GM18507 (cell line): ENCODE data around the gene SMARCE1.
A peak's percentile ranks its signal among the peaks of the same experiment; 100 is the strongest.

Source experiments
- DNase-seq: peaks from one replicate; pipeline ENCODE4 v3.0.0; 2011; ENCODE audit warnings: low read depth; ENCODE audit not compliant: insufficient read length; ENCODE audit errors: extremely low spot score
- FAIRE-seq: peaks from 2 replicates; lab custom pipeline; 2011; peaks lifted over from hg19 to GRCh38; lab: Jason Lieb, UNC

Gene SMARCE1

DNA sequence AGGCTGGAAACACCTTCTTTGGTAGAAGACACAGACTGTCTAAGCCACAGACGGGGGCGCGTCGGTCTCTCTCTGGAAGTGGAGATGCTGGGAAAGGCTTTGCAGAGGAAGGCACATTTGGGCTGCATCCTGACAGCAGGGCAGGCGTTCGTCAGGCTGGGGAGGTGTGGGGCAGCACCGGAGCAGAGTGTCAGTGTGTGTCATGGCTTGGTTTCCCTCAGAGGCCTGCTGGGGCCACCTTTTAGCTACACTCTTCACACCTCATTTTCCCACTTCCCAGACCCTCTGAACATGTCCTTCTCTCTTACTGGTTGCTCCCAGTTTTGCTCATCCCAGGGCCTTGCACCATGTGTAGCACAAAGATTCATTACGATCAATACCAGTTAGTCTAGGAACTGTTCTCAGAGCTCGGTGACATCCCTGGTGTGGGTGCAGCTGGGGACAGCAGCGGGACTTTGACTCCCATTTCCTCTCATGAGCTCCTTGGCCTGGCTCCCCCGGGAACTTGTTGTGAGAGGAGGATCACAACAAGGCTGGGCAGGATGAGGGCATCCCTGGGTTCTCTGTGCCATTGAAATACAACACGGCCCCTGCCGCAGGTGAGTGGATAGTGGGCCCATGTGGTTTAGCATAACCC, 33.1 kb downstream of the SMARCE1 start:
- DNase-seq, result no peak
- peak; percentile 55 for FAIRE-seq

DNA sequence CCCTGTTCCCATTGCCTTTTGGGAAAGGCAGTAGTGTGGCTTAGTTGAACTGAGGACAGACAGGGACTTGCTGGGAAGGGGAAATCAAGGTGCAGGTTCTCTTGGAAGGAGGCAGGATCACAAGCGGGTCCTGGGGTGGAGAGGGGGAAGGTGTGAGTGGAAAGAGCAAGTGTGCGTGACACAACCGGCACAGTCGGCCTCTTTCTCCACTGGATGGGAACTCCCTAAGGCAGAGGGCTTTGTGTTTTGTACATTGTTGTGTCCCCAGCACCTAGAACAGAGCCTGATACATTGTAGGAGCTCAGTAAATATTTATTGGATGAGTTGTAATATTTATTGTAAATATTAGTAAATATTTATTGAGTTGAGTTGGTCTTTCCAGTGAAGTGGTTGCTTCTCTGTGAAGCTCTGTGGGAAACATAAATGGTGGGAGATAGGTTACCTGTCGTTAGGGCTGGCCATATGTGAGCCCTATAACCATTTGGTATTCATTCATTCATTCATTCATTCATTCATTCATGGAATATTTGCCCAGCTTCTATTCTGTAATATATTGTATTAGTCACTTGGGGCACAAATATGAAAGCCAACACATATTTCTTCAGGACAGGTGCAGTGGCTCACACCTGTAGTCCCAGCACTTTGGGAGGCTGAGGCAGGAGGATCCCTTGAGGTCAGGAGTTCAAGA, 34.0 kb downstream of the SMARCE1 start:
- DNase-seq (no peak), FAIRE-seq (no peak)

DNA sequence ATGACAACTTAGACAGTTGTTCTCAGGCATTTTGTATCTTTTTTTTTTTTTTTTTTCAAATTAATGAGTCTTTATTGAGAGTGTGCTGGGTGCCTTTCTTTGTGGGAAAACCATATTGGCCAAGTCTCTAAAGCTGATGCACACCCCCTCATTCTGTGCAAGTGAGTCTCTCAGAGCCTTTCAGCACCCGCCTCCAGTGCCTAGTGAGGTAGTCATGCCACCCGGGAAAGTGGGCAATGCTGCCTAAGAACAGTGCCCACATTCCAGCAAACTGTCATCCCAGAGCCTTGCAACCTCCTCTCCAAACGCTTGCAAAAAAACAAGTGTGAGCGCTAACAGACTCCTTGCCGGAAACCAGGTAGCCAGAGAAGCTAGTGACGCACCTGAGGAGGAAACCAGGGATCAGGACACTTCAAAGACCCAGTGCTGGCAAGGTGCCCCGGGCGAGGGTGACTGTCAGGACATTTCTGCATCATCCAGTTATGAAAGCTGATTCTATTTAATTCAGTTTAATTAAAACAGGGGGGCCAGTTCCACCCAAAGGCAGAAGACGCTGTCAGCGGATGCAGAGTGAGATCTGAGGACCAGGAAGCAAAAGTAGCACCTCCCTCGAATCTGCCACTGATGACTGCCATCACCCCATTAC, 34.9 kb downstream of the SMARCE1 start:
- DNase-seq (no peak), FAIRE-seq (no peak)

DNA sequence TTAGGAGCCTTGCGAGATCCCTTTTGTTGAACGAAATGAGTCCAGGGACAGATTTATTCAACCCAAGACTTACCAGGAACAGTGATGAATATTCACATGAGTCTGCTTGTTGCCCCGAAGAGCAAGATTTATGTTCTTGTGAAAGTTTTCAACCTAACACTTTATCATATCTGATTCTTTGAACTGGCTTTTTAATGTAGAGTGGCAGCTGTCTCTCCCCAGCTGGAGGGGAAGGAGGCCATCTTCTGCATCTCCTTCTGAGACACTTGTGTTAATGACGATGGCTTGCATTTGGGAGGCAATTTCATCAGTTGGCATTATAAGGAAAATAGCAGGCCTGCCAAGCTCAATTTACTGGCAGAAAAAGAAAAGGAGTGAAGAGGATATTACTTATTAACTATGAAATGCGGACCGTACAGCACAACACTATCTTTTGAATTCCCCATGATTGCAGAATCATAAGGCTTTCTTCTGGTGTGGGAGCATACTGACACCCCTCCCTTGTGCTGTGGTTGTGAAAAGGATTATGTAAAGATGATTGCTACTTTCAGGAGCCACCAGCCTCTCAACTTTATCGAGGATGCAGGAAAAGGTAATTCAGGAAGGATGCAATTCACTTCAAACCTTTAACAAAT, 35.7 kb downstream of the SMARCE1 start:
- no peak for FAIRE-seq
- no peak for DNase-seq

DNA sequence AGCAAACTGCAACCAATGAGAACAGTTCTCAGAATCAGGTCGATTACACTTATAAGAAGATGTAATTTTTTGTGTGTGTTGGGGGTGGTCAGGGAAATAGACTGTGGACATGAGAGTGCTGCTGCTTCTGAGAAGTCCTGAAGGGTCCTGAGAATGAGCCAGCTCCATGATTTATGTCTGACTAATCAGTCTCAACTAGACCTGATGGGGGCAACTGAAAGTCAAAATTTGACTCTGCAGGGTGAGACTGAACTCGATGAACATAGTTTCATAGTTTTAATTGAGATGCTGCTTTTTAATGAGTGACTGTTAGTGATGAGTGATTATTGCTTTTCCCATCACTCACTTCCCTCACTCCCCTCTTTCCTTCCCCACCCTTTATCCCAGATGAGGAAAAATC, 37.3 kb downstream of the SMARCE1 start:
- FAIRE-seq (no peak), DNase-seq (no peak)

DNA sequence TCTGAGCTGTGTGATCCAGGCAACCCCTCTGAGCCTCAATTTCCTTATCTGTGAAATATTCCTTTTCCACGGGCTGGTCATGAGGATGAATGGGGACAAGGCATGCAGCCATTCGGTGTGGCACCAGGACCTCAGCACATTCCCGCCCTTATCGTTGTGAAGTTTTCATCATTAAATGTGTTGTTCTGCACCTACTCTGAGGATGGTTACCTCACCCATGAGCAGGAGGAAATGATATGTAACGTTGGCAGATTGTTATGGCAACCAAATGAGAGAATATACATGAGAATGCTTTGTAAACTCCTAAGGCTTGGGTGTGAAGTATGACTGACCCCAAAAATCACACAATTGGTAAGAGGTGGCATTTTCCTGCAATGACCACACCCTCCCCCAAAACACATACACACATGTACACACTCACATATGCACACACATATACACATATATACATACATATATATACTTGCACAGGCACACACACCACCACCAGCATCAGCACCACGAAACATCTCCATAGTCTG, 39.5 kb downstream of the SMARCE1 start:
- no peak for FAIRE-seq
- DNase-seq, result no peak

DNA sequence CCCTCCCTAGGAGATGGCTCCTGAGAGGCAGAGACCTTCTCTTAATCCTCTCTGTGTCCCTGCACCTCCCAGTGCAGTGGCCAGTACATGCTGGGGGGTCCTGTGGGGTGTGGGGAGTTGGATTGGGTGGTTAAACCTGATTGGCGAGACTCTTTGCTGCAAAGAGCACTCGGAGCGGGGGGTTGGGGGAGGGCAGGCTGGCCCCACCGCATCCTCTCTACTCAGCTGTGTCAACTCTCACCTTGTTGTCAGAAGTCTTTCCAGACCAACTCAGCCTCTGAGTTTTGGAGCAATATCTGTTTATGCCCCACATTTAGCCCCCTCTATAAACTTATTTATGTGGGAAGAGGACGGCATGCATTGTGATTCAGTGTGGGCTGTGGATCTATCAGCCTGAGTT, 40.0 kb downstream of the SMARCE1 start:
- FAIRE-seq, result no peak
- no peak for DNase-seq

DNA sequence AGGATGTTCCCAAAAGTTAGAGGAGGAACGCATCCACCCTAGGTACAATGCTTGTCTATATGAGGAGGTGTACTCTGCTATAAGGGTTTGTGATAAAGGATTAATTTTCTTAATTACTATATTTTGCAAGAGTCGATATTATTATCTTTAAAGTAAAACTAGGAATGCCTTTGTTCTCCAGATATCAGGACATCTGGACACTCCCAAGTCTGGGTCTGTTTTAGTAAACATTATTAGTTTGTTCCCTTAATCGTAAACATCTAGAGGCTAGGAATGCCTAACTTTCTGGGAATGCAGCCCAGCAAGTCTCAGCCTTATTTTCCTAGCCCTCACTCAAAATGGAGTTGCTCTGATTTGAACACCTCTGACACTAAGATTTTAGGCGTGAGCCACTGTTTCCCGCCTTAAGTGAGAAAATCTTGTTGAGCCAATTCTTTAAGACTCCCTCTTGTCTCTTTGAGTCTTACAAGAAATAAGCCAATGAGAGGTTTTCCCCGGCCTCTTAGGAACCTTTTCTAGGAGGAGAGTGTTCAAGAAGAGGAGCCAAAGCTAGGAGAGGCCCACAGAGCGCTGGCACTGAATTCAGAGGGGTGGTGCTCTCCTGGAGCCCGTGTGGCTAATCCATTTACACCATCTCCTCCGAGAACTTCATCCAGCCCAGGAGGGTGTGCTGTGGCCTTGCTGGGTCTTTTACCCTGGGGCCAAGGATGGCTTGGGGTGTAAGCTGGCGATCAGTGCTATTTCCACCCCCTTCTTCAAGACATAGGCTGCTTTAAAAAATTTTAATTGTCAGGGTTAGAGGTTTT, 40.9 kb downstream of the SMARCE1 start:
- FAIRE-seq (no peak), DNase-seq (no peak)

DNA sequence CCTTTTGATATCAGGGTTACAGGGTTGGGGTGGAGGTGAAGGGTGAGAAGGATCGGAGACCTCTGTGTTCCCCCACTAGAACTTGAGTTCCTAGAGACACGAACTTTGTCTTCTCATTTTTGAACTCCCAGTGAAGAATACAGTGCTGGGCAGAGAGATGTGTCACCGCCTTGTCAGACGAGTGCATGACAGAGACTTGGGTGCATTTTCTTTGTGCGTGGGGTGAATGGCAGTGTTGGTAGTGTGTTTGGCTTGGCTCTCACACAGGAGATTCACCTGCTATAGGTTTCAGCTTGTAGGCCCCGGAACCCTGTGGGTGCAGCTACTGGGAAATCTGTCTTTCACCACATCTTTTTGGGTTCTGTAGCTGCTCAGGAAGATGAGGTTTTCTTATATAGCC, 42.3 kb downstream of the SMARCE1 start:
- FAIRE-seq, result no peak
- no peak for DNase-seq

DNA sequence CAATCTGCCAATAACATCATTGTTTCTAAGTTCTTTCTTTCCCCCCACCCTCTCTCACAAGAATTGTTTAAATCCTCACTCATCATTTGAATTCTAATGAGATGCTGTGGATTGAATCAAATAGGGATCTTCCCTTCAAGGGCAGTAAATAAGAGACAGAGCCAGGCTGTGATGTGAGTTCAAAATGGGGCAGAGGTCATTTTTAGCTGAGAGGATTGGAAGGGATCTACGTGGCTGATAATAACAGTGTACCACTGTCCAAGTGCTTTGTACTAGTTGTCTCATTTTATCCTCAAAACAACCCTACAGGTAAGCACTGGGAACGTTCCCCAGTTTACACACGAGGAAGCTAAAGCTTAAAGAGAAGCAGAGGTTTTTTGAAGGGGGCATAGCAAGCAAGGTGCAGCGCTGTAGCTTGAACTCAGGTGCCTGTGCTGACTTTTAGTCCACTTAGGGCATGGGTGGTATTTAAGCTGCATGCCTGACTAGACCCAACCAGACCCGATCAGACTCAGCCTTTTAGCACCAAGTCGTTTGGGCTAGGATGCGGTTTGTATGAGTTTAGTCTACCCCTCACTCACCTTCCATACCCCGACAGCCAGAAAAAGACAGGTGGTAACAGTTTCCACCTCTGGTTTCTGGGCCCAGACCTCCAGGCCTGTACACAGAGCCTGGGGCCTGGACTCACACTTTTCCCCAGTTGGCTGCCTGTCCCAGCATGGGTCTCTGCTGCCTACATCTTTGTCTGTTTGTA, 43.1 kb downstream of the SMARCE1 start:
- DNase-seq (no peak), FAIRE-seq (no peak)

DNA sequence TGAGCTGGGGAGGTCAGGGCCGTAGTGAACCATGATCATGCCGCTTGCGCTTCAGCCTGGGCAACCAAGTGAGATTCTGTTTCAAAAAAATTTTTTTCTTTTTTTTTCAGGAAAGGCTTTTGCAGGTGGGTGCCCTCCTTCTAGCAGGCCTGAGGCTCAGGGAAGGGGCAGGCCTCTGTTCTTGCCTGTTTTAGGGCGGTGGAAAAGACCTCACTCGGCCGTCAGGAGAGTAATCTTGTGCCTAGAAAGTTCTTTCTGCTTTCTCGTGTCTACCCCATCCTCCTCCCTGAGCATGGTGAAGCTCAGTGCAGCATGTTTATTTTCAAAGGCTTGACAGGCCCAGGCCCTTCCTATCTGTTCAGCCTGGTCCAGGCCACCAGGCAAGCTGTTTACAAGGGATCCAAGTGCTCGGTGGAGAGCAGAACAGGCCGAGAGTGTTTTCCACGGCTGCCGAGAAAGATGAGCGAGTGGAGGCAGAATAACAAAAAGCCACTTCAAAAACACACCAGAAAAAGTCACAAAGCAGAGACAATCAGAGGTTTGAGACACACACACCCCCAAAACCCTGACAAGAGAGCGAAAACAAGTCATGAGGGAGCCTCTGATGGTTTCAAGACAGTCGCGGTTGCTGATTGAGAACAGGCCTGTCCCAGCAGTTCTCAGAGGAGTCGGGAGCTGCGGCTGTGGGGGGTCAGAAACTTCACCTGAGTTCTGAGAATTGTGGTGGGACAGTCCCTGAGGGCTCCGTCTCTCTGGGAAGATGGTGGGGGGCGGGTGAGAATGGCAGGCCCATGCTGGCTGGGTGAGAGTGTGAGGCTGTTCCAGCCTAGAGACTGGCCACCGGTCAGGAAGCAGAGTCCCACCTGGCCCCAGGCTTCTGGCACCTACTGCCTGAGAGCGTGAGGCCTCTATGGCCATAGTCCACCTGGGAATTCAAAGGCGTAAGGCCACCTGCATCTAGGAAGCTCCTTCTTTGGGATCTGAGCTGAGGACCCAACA, 44.9 kb downstream of the SMARCE1 start:
- no peak for DNase-seq
- FAIRE-seq, result peak; percentile 85

DNA sequence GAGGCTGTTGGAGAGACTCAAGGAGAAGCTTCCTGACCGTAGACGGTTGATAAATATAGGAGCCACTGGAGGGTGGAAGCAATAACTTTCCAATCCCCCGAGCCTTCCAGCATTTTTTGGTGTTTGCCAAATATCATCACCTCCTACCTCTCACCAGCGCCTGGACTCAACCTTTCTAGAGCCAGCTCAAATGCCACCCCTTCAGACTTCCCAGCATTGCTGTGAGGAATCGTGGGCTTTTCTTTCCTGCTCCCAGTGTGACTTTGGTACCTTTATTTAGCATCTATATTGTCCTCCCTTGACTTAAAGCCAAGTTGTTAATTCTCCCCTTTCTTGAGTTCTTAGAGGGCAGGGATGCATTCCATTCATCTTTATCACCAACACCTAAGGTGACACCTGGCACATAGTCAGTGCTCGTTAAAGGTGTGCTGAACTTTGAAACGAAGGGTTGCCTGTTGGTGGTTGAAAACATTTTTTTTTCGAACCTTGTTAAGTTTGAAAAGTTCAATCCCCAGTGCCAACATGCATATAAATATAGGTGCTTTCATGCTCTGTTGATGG, 47.1 kb downstream of the SMARCE1 start:
- no peak for DNase-seq
- no peak for FAIRE-seq

DNA sequence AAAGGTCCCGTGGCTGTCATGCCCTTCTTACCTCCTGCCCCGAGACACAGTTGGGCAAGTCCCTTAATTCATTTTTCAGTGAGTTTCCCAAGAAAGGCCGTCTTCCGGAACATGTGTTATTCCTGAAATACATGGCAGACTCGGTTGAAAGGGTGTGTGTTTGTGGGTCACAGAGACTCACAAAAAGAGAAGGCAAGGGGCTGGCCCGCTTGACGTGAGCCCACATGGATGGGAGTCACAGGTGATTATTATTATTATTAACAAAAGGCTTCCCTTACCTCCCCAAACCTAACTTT, 48.2 kb downstream of the SMARCE1 start:
- no peak for FAIRE-seq
- no peak for DNase-seq

DNA sequence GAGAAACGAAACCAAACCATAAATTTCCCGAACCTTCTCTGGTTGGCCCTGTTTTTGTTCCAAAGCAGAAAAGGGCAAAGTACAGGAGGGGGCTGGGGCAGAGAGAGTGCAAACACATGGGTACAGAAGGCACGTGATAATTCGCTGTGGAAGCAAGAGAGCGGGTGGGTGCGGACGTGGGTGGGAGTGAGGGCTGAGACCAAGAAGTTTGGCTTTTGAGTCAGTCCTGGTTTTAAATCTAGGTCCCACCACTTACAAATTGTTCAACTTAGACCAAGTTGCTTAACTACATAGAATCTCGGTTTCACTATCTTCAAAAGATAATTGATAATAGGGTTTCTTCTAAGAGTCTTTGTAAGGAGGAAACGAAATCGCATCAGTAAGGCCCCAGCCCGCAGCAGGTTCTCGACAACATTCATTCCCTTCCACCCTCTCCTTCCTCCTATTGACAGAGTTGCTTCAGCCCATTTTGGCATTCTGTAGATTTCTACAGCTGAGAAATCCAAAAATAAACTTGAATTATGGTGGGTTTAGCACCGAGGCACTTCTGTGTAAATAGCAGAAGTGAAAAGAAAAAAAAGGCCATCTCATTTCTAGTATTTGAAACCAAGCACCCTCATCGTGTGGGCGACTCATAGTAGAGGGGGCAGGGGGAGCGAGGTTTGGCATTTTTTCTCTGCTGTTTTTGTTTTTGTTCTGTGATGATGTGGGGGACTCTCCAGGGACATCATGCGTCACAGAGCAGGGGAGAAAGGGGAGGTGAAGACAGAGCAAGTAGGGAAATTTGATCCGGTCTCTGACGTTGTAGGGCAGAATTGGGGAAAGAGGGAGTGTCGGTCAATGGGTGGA, 48.8 kb downstream of the SMARCE1 start:
- peak; percentile 99 for FAIRE-seq
- DNase-seq, result peak; percentile 49

DNA sequence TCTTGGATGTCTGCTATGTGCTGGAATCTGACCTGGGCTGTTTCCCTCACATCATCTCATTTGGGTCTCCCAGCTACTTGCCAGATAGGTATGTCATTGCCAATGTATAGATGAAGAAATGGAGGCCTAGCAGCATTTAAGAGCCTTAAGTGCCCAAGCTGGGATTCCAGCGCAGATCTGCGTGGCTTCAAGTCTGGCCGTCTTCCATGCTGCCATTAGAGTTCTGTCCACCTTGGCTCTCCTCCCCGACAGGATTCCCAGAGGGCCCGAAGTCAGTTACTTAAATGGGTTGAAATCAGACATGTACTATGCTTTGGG, 49.4 kb downstream of the SMARCE1 start:
- no peak for FAIRE-seq
- DNase-seq, result no peak

DNA sequence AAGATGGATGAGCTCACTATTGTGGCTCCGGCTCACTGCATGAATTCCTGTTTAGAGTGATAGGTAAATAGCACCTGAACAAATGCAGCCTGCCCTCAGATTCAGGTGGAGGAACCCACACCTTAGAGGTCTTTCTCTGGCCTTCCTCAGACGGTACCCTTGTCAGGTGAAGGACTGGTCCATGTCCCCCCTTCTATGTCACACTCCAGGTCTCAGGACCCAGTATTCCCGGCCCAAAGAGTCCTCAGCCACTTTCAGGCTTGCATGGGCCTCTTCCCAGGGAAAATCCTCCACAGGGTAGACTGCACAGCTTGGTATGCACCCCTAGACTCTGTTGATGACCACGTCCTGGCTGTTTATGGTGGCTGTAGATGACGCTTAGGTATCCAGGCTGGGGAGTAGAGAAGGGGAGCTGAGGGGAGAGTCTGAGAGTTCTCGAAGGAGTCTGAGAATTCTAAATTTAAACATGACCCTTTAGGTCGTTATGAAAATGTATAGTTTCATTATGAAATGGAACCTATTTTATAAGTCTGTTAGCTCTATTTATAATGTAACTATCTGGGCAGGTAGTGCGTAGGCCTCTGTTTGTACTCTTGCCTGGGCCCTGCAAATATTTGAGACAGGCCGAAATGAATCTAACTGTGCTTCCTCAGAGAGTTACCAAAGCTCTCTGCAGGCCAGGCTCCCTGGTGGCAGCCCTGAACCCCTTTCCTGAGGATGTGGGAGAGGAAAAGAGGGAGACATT, 49.9 kb downstream of the SMARCE1 start:
- FAIRE-seq (peak; percentile 78), DNase-seq (no peak)
